Transverse colon (tissue), 4 donors: Measurements from ENCODE around the gene METTL21A. TPM values are rescaled to one million over a fixed set of nuclear protein-coding genes. Genes with fewer than 3 reads are reported as not detected.
A peak's percentile ranks its signal among the peaks of the same experiment; 100 is the strongest.

Source experiments
- DNase-seq: peaks from one replicate; pipeline ENCODE4 v3.0.0-alpha.2; 2019
- H3K27ac ChIP-seq, 4 donors: fragments of 200-600 bp; sonication (generic); 2 replicates each; pipeline ENCODE4 v1.5.1; 2016 to 2018; ENCODE audit warnings: inconsistent platforms in 4 of 4
- H3K27me3 ChIP-seq: fragments of 200-600 bp; sonication (generic); 2 replicates; pipeline ENCODE4 v1.5.1; 2017; ENCODE audit warnings: inconsistent platforms
- H3K36me3 ChIP-seq, 4 donors: fragments of 200-600 bp; sonication (generic); 2 replicates each; pipeline ENCODE4 v1.5.1; 2017 to 2019; ENCODE audit warnings: inconsistent platforms in 4 of 4
- H3K4me1 ChIP-seq, 4 donors: fragments of 200-600 bp; sonication (generic); 2 replicates each; pipeline ENCODE4 v1.5.1; 2017 to 2020; ENCODE audit warnings: inconsistent platforms in 4 of 4
- H3K4me3 ChIP-seq, 4 donors: fragments of 200-600 bp; sonication (generic); 1 replicate in 1 of 4; 2 replicates in 3 of 4; pipeline versions ENCODE4 v1.5.1 to v1.6.1; 2017 to 2019; ENCODE audit warnings: inconsistent platforms in 4 of 4
- H3K9me3 ChIP-seq, 2 donors: fragments of 200-600 bp; sonication (generic); 2 replicates each; pipeline ENCODE4 v1.5.1; 2017 to 2019; ENCODE audit warnings: inconsistent platforms in 2 of 2
- EP300 ChIP-seq: sonication (generic); formaldehyde crosslinking; IDR thresholded peaks from one replicate; pipeline ENCODE4 v1.6.1; 2017; ENCODE audit warnings: antibody characterized with exemption, low read depth
- POLR2A ChIP-seq: fragments of 450-650 bp; IDR thresholded peaks from one replicate; pipeline ENCODE4 v1.6.1; 2016; ENCODE audit warnings: antibody characterized with exemption, mild to moderate bottlenecking, moderate library complexity
- POLR2AphosphoS5 ChIP-seq, 3 donors: sonication (generic); formaldehyde crosslinking; IDR thresholded peaks; one replicate each; pipeline ENCODE4 v1.6.1; 2016; ENCODE audit warnings: antibody characterized with exemption in 3 of 3
- WGBS, 2 donors: methylation state at CpG; one replicate each; pipeline ENCODE4 v1.1.5; 2018; ENCODE audit warnings: low coverage in 1 of 2; 5-methylcytosine and 5-hydroxymethylcytosine counted together
- in situ Hi-C, 4 donors: fragments of 200-750 bp; cut with MboI; loops; one replicate each; pipeline versions ENCODE4 v1.15.0 to v1.15.1; 2017; ENCODE audit warnings: low sequenced_read_pairs in 3 of 4, low pct_ligation_motif_present in 1 of 4, low pct_unique_long_range_greater_than_20kb in 1 of 4
- intact Hi-C: fragments of 100-400 bp; cut with DNase I; formaldehyde crosslinking; loops from one replicate; pipeline ENCODE4 v1.15.1; 2023; ENCODE audit warnings: low total_unique reads
- total RNA-seq, 4 donors: library from RNA; depleted of rRNA; stranded (reverse); fragments of >200 nt; gene quantifications; one replicate each; pipeline ENCODE4 v1.1.0, GENCODE V29; 2016
- TF ChIP-seq, protein P1 (sequence below), 5 experiments: fragments of 200-600 bp in 3 of 5; fragments of 450-650 bp in 2 of 5; sonication (generic) in 3 of 5; IDR thresholded peaks; 1 replicate in 2 of 5; 2 replicates in 3 of 5; pipeline ENCODE4 v1.5.1; 2016 to 2017; ENCODE audit warnings: antibody characterized with exemption in 5 of 5, inconsistent platforms in 3 of 5, mild to moderate bottlenecking in 2 of 5, moderate library complexity in 1 of 5

Gene METTL21A
- total RNA-seq, 4 donors from 2014 or later: 0.60 to 25.4 (median 17.7) TPM

DNA sequence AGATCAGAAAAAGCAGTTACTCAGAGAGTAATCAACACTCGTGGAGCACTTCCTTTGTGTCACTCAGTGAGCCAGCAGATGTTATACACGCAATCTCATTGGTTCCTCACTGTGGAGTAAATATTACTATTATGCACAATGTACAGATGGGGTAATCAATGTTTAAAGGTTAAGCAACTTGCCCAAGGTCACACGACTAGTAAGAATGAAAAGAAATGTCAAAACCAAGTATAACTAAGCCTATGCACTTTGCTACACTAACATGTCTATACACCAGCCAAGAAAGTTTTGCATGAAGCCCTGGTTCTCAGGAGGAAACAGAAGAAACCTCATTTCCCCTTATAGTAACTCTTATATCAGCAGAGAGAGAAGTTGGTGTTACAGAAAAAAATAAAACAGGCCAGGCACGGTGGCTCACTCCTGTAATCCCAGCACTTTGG lies 5.4 kb downstream of the METTL21A start:
- peak overlapping the region in 1 of 4 donors; percentile 35 for H3K27ac ChIP-seq
- in situ Hi-C loops: loop anchor here in 3 of 4 donors (10.0 to 25.0 kb wide), 3 partner anchors 85 to 643 kb away; partner anchors contain the start of genes IDH1 (in 1 of the 3) and PIKFYVE (in 1 of the 3)
- intact Hi-C loops: loop anchor here (10.0 kb wide), 1 partner anchor 85 kb away; no protein-coding TSS in a partner anchor
- no peak overlapping the region for H3K4me3 ChIP-seq
- no peaks in the 10 kb centered on the region for H3K9me3 ChIP-seq
- H3K27me3 ChIP-seq: no peaks in the 10 kb centered on the region
- peaks cover 0 to 17% (median 9%) of the 10 kb centered on the region in 4 donors for H3K4me1 ChIP-seq
- no peaks in the 10 kb centered on the region for H3K36me3 ChIP-seq
- DNase-seq: no peak
- 59 to 72% methylated on average over 4 of the region's 4 CpGs for WGBS, 2 donors
- TF ChIP-seq, protein P1, sequence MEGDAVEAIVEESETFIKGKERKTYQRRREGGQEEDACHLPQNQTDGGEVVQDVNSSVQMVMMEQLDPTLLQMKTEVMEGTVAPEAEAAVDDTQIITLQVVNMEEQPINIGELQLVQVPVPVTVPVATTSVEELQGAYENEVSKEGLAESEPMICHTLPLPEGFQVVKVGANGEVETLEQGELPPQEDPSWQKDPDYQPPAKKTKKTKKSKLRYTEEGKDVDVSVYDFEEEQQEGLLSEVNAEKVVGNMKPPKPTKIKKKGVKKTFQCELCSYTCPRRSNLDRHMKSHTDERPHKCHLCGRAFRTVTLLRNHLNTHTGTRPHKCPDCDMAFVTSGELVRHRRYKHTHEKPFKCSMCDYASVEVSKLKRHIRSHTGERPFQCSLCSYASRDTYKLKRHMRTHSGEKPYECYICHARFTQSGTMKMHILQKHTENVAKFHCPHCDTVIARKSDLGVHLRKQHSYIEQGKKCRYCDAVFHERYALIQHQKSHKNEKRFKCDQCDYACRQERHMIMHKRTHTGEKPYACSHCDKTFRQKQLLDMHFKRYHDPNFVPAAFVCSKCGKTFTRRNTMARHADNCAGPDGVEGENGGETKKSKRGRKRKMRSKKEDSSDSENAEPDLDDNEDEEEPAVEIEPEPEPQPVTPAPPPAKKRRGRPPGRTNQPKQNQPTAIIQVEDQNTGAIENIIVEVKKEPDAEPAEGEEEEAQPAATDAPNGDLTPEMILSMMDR (IDR thresholded peaks at IDR 0.05): no peak
- TF ChIP-seq POLR2AphosphoS5 (IDR thresholded peaks at IDR 0.05): no peak
- no peak for TF ChIP-seq POLR2A
- TF ChIP-seq EP300: no peak

DNA sequence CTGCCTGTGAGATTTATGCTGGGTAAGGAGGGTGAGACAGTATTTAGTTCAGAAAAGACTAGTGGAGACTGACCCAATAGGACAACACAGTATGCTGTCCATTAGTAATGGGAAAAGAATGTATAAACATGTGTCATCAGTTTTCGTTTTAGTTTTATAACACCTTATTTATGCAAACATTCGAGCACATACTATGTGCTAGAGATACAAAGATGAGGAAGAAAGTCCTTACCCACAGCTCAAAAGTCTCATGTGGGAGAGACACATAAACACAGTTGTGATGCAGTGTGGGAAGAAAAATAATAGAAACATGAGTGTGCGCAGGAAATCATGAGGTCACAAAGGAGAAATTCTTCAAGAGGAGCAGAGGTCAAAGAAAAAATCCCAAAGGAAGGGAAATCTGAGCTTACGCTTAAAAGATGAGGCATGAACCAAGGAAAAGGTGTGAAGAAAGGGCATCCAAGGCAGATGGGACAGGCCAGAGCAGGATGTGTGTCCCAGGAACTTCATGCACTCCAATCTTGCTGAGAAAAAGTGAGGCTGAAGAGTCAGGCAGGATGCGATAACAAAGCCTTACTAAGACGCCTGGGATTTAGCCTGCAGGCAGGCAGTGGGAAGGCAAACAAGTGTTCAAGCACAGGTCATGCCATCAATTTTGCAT lies 8.1 kb downstream of the METTL21A start:
- intact Hi-C loops (no loop called here), in situ Hi-C loops (loop anchor here in 1 of 4 donors (25.0 kb wide), 1 partner anchor 645 kb away; the partner anchor contains the start of genes IDH1 and PIKFYVE)

DNA sequence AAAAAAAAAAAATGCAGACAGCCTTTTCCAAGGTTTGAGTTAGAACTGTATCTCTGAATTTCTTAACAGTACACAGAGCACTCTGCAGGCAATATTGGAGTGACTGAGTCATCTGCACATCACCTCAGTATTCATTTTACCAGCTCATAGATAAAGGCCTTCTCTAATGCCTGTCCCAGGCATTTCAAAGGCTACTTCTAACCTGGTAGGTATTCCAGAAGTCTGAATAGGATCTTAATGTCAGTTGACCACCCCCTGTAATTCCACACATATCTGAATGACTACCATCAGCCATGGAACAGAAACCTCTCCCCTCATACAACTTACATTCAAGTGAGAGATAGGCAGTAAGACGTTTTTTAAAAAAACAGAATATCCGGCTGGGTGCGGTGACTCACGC lies 9.0 kb downstream of the METTL21A start:
- H3K9me3 ChIP-seq: no peaks in the 10 kb centered on the region
- in situ Hi-C loops (loop anchor here in 1 of 4 donors (25.0 kb wide), 1 partner anchor 646 kb away; the partner anchor contains the start of genes IDH1 and PIKFYVE), intact Hi-C loops (no loop called here)
- no peak overlapping the region for H3K4me3 ChIP-seq
- H3K27me3 ChIP-seq: no peaks in the 10 kb centered on the region
- no peak for DNase-seq
- H3K36me3 ChIP-seq: no peaks in the 10 kb centered on the region
- peaks cover 0 to 5% (median 2%) of the 10 kb centered on the region in 4 donors for H3K4me1 ChIP-seq
- TF ChIP-seq, protein P1 (IDR thresholded peaks at IDR 0.05): no peak
- TF ChIP-seq POLR2A: no peak
- no peak for TF ChIP-seq POLR2AphosphoS5 (IDR thresholded peaks at IDR 0.05)
- TF ChIP-seq EP300: no peak
- H3K27ac ChIP-seq: peak overlapping the region; percentile 51 to 74 (median 62)
- 88 to 100% methylated on average over 1 to 4 of the region's 4 CpGs for WGBS, 2 donors

More for the DNA sequence above, 8.1 kb downstream of the METTL21A start:
- no peaks in the 10 kb centered on the region for H3K9me3 ChIP-seq
- WGBS, 2 donors: 65 to 77% methylated on average over 6 of the region's 6 CpGs
- peaks cover 0 to 5% (median 2%) of the 10 kb centered on the region in 4 donors for H3K4me1 ChIP-seq
- H3K36me3 ChIP-seq: no peaks in the 10 kb centered on the region
- TF ChIP-seq POLR2AphosphoS5 (IDR thresholded peaks at IDR 0.05) (peak; percentile 5 to 40 (median 24)), EP300 (no peak), POLR2A (no peak)
- TF ChIP-seq, protein P1 (IDR thresholded peaks at IDR 0.05): no peak
- no peak overlapping the region for H3K4me3 ChIP-seq
- no peak for DNase-seq
- H3K27me3 ChIP-seq: no peaks in the 10 kb centered on the region
- H3K27ac ChIP-seq: peak overlapping the region; percentile 51 to 74 (median 62)

DNA sequence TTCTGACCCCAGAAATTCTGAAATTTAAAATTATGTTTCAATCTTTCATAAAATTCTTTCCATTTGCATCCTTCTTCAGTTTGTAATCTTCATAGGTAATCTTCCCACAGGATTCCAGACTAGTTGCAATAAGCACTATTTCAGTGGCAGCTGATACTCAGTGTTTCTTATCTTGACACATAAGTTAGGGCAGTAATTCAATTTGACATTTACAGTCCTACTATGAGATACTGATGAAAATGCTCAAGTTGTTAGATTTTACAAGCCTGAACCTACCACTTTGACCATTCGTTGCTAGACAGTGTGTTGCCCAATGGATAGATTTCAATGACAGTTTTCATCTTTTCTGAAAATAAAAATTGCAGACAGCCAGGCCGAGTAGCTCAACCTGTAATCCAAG lies 10.4 kb downstream of the METTL21A start:
- H3K27ac ChIP-seq: no peak overlapping the region
- in situ Hi-C loops: loop anchor here in 1 of 4 donors (25.0 kb wide), 1 partner anchor 647 kb away; the partner anchor contains the start of genes IDH1 and PIKFYVE

More for the DNA sequence above, 10.4 kb downstream of the METTL21A start:
- H3K36me3 ChIP-seq: no peaks in the 10 kb centered on the region
- no peak for TF ChIP-seq EP300
- TF ChIP-seq, protein P1 (IDR thresholded peaks at IDR 0.05): no peak
- TF ChIP-seq POLR2AphosphoS5 (IDR thresholded peaks at IDR 0.05): no peak
- H3K4me3 ChIP-seq: no peak overlapping the region
- peaks cover 0 to 5% (median 2%) of the 10 kb centered on the region in 4 donors for H3K4me1 ChIP-seq
- no peaks in the 10 kb centered on the region for H3K27me3 ChIP-seq
- no peak for DNase-seq
- intact Hi-C loops: no loop called here
- no peaks in the 10 kb centered on the region for H3K9me3 ChIP-seq
- WGBS, 2 donors: 85 to 95% methylated on average over 1 to 2 of the region's 2 CpGs
